Stimulated activated naive B cell treated with anti-CD40 and anti-IgM and Interleukin-4, amounts not matched to agents 10 μg/mL and 1 μg/mL and 100 μg/mL, for 72 hours (primary cell): ENCODE measurements around the gene ACSL5.
"Not testable (repeated sequence)": the region's sequence is repeated elsewhere in the genome, so short reads cannot be mapped to it uniquely, and the experiment has no call there.

Source experiments
- ATAC-seq, 2 donors: fragments of 150-1000 bp; cut with Tn5 transposase; replicated peaks; 2 replicates each; pipeline ENCODE4 v1.10.0; 2021; ENCODE audit warnings: moderate library complexity in 1 of 2
- DNase-seq: peaks from one replicate; pipeline ENCODE4 v3.0.0; 2021
- H3K27ac Mint-ChIP-seq: one replicate; pipeline ENCODE4 v1.8.0; 2022; ENCODE audit warnings: mild to moderate bottlenecking, mixed read lengths
- H3K27me3 Mint-ChIP-seq, 2 donors: one replicate each; pipeline ENCODE4 v1.8.0; 2022; ENCODE audit warnings: mixed read lengths in 2 of 2
- H3K36me3 Mint-ChIP-seq, 2 donors: one replicate each; pipeline ENCODE4 v1.8.0; 2022; ENCODE audit warnings: mixed read lengths in 2 of 2, mild to moderate bottlenecking in 1 of 2
- H3K4me1 Mint-ChIP-seq, 2 donors: one replicate each; pipeline ENCODE4 v1.8.0; 2022; ENCODE audit warnings: mixed read lengths in 2 of 2, mild to moderate bottlenecking in 1 of 2
- H3K4me3 Mint-ChIP-seq, 2 donors: one replicate each; pipeline ENCODE4 v1.8.0; 2022; ENCODE audit warnings: mild to moderate bottlenecking in 2 of 2, mixed read lengths in 2 of 2, moderate library complexity in 1 of 2
- H3K9me3 Mint-ChIP-seq, 2 donors: one replicate each; pipeline ENCODE4 v1.8.0; 2022; ENCODE audit warnings: mixed read lengths in 2 of 2, mild to moderate bottlenecking in 1 of 2

The ACSL5 gene

GRCh38 chr10:112374724-112375541 lies 1.0 kb downstream of the ACSL5 start:
- Mint-ChIP-seq H3K27ac (peak overlapping the region; percentile 100), H3K27me3 (no peaks in the 10 kb centered on the region), H3K9me3 (peaks cover 0 to 2% of the 10 kb centered on the region in 2 donors), H3K4me3 (peak overlapping the region; percentile 94 to 99), H3K4me1 (peaks cover 29 to 59% of the 10 kb centered on the region in 2 donors), H3K36me3 (peaks cover 19 to 20% of the 10 kb centered on the region in 2 donors)
- DNase-seq (peak; percentile 18), ATAC-seq (peak; percentile 49 to 50)

- Mint-ChIP-seq H3K27me3 (no peaks in the 10 kb centered on the region), H3K36me3 (peaks cover 28 to 29% of the 10 kb centered on the region in 2 donors), H3K4me1 (peaks cover 37 to 68% of the 10 kb centered on the region in 2 donors), H3K9me3 (peaks cover 0 to 2% of the 10 kb centered on the region in 2 donors), H3K27ac (peak overlapping the region; percentile 100), H3K4me3 (peak overlapping the region; percentile 94 to 99)
- ATAC-seq, result peak; percentile 86 to 90
- peak; percentile 61 for DNase-seq
Observed at GRCh38 chr10:112375721-112376395, 1.9 kb downstream of the ACSL5 start.

- H3K27ac Mint-ChIP-seq, result peak overlapping the region; percentile 100
- no peaks in the 10 kb centered on the region for H3K27me3 Mint-ChIP-seq
- ATAC-seq (peak; percentile 33 to 42), DNase-seq (no peak)
- H3K36me3 Mint-ChIP-seq, result peaks cover 30 to 33% of the 10 kb centered on the region in 2 donors
- H3K4me3 Mint-ChIP-seq, result peak overlapping the region; percentile 94 to 99
- H3K4me1 Mint-ChIP-seq, result peaks cover 40 to 73% of the 10 kb centered on the region in 2 donors
- H3K9me3 Mint-ChIP-seq, result no peaks in the 10 kb centered on the region
Observed at GRCh38 chr10:112376396-112376790, 2.5 kb downstream of the ACSL5 start.

GRCh38 chr10:112377116-112377515 lies 3.2 kb downstream of the ACSL5 start:
- H3K27ac Mint-ChIP-seq, result peak overlapping the region; percentile 47
- peak overlapping the region; percentile 94 to 99 for H3K4me3 Mint-ChIP-seq
- peaks cover 32 to 37% of the 10 kb centered on the region in 2 donors for H3K36me3 Mint-ChIP-seq
- not testable (repeated sequence) for H3K9me3 Mint-ChIP-seq, H3K27me3 Mint-ChIP-seq, DNase-seq, ATAC-seq
- H3K4me1 Mint-ChIP-seq, result peaks cover 41 to 74% of the 10 kb centered on the region in 2 donors

GRCh38 chr10:112379635-112380296 lies 5.8 kb downstream of the ACSL5 start:
- H3K9me3 Mint-ChIP-seq, result no peaks in the 10 kb centered on the region
- H3K36me3 Mint-ChIP-seq, result peaks cover 49 to 59% of the 10 kb centered on the region in 2 donors
- H3K27ac Mint-ChIP-seq, result no peak overlapping the region
- DNase-seq (no peak), ATAC-seq (no peak)
- no peak overlapping the region for H3K4me3 Mint-ChIP-seq
- no peaks in the 10 kb centered on the region for H3K27me3 Mint-ChIP-seq
- H3K4me1 Mint-ChIP-seq, result peaks cover 44 to 91% of the 10 kb centered on the region in 2 donors

- Mint-ChIP-seq H3K9me3 (no peaks in the 10 kb centered on the region), H3K36me3 (peaks cover 43 to 61% of the 10 kb centered on the region in 2 donors), H3K4me3 (no peak overlapping the region), H3K27me3 (no peaks in the 10 kb centered on the region), H3K4me1 (peaks cover 35 to 90% of the 10 kb centered on the region in 2 donors), H3K27ac (no peak overlapping the region)
- DNase-seq (no peak), ATAC-seq (no peak)
Observed at GRCh38 chr10:112382515-112383235, 8.8 kb downstream of the ACSL5 start.

GRCh38 chr10:112383325-112383724 lies 9.4 kb downstream of the ACSL5 start:
- Mint-ChIP-seq H3K9me3 (no peaks in the 10 kb centered on the region), H3K4me3 (no peak overlapping the region), H3K36me3 (peaks cover 43 to 60% of the 10 kb centered on the region in 2 donors), H3K27ac (no peak overlapping the region), H3K27me3 (no peaks in the 10 kb centered on the region), H3K4me1 (peaks cover 36 to 90% of the 10 kb centered on the region in 2 donors)
- DNase-seq (no peak), ATAC-seq (peak; percentile 56 to 65)

- no peak for DNase-seq
- Mint-ChIP-seq H3K36me3 (peaks cover 40 to 59% of the 10 kb centered on the region in 2 donors), H3K27ac (peak overlapping the region; percentile 20), H3K9me3 (no peaks in the 10 kb centered on the region), H3K4me3 (no peak overlapping the region), H3K4me1 (peaks cover 40 to 90% of the 10 kb centered on the region in 2 donors), H3K27me3 (no peaks in the 10 kb centered on the region)
- ATAC-seq, result no peak
Observed at GRCh38 chr10:112384141-112384540, 10.2 kb downstream of the ACSL5 start.

- Mint-ChIP-seq H3K4me1 (peaks cover 44 to 90% of the 10 kb centered on the region in 2 donors), H3K27me3 (no peaks in the 10 kb centered on the region), H3K9me3 (no peaks in the 10 kb centered on the region), H3K36me3 (peaks cover 39 to 54% of the 10 kb centered on the region in 2 donors), H3K4me3 (no peak overlapping the region), H3K27ac (no peak overlapping the region)
- no peak for DNase-seq
- no peak for ATAC-seq
Observed at GRCh38 chr10:112385201-112385600, 11.3 kb downstream of the ACSL5 start.

- not testable (repeated sequence) for H3K4me3 Mint-ChIP-seq, H3K27me3 Mint-ChIP-seq, ATAC-seq, DNase-seq, H3K9me3 Mint-ChIP-seq
- Mint-ChIP-seq H3K36me3 (peaks cover 18 to 39% of the 10 kb centered on the region in 2 donors), H3K27ac (peak overlapping the region; percentile 9), H3K4me1 (peaks cover 40 to 78% of the 10 kb centered on the region in 2 donors)
Observed at GRCh38 chr10:112388056-112388455, 14.1 kb downstream of the ACSL5 start.

- ATAC-seq (no peak), DNase-seq (no peak)
- Mint-ChIP-seq H3K36me3 (peaks cover 15 to 40% of the 10 kb centered on the region in 2 donors), H3K9me3 (no peaks in the 10 kb centered on the region), H3K4me1 (peaks cover 41 to 73% of the 10 kb centered on the region in 2 donors), H3K4me3 (no peak overlapping the region), H3K27ac (peak overlapping the region; percentile 82), H3K27me3 (no peaks in the 10 kb centered on the region)
Observed at GRCh38 chr10:112388548-112388947, 14.6 kb downstream of the ACSL5 start.

GRCh38 chr10:112389271-112389822 lies 15.4 kb downstream of the ACSL5 start:
- H3K27ac Mint-ChIP-seq, result peak overlapping the region; percentile 86
- ATAC-seq, result peak; percentile 95 to 96
- peak; percentile 71 for DNase-seq
- peaks cover 13 to 35% of the 10 kb centered on the region in 2 donors for H3K36me3 Mint-ChIP-seq
- H3K4me1 Mint-ChIP-seq, result peaks cover 37 to 67% of the 10 kb centered on the region in 2 donors
- no peaks in the 10 kb centered on the region for H3K27me3 Mint-ChIP-seq
- H3K4me3 Mint-ChIP-seq, result peak overlapping the region; percentile 21 to 62
- no peaks in the 10 kb centered on the region for H3K9me3 Mint-ChIP-seq

GRCh38 chr10:112390125-112390703 lies 16.3 kb downstream of the ACSL5 start:
- ATAC-seq (no peak), DNase-seq (no peak)
- H3K27ac Mint-ChIP-seq, result peak overlapping the region; percentile 75
- peaks cover 8 to 29% of the 10 kb centered on the region in 2 donors for H3K36me3 Mint-ChIP-seq
- peaks cover 36 to 58% of the 10 kb centered on the region in 2 donors for H3K4me1 Mint-ChIP-seq
- no peak overlapping the region for H3K4me3 Mint-ChIP-seq
- H3K9me3 Mint-ChIP-seq, result no peaks in the 10 kb centered on the region
- no peaks in the 10 kb centered on the region for H3K27me3 Mint-ChIP-seq
